KBM-7 (cell line): ENCODE measurements around the gene FECH.
"Not testable (repeated sequence)": the region's sequence is repeated elsewhere in the genome, so short reads cannot be mapped to it uniquely, and the experiment has no call there.

Experiments used
- DNase-seq: peaks from one replicate; pipeline ENCODE4 v3.0.0-alpha.2; 2015
- in situ Hi-C: fragments of 300-500 bp; cut with MboI; formaldehyde crosslinking; loops from 2 replicates; pipeline ENCODE4 v1.14.3; 2020; ENCODE audit warnings: low sequenced_read_pairs, low pct_unique_long_range_greater_than_20kb, mixed read lengths

FECH gene, protein sequence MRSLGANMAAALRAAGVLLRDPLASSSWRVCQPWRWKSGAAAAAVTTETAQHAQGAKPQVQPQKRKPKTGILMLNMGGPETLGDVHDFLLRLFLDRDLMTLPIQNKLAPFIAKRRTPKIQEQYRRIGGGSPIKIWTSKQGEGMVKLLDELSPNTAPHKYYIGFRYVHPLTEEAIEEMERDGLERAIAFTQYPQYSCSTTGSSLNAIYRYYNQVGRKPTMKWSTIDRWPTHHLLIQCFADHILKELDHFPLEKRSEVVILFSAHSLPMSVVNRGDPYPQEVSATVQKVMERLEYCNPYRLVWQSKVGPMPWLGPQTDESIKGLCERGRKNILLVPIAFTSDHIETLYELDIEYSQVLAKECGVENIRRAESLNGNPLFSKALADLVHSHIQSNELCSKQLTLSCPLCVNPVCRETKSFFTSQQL

GRCh38 chr18:57586251-57587049, at the start of gene FECH:
Gene FECH (minus strand): TSS chr18:57586702. CDS start chr18:57586620, 82 bp downstream.
- in situ Hi-C loops = no loop called here

GRCh38 chr18:57635003-57635822, 48.7 kb upstream of the FECH start:
- in situ Hi-C loops = no loop called here
- no peak for DNase-seq

More at GRCh38 chr18:57586251-57587049, at the start of gene FECH:
- DNase-seq = peak; percentile 64

GRCh38 chr18:57631697-57632096, 45.2 kb upstream of the FECH start:
- in situ Hi-C loops = no loop called here
- DNase-seq = no peak

GRCh38 chr18:57630754-57631595, 44.5 kb upstream of the FECH start:
- in situ Hi-C loops = no loop called here
- peak; percentile 27 for DNase-seq

- in situ Hi-C loops = no loop called here
- peak; percentile 96 for DNase-seq
Measured at GRCh38 chr18:57630002-57630753, 43.7 kb upstream of the FECH start.

GRCh38 chr18:57629422-57629821, 42.9 kb upstream of the FECH start:
- in situ Hi-C loops = no loop called here
- DNase-seq = no peak

- DNase-seq = no peak
- in situ Hi-C loops = no loop called here
Measured at GRCh38 chr18:57627488-57627887, 41.0 kb upstream of the FECH start.

DNA sequence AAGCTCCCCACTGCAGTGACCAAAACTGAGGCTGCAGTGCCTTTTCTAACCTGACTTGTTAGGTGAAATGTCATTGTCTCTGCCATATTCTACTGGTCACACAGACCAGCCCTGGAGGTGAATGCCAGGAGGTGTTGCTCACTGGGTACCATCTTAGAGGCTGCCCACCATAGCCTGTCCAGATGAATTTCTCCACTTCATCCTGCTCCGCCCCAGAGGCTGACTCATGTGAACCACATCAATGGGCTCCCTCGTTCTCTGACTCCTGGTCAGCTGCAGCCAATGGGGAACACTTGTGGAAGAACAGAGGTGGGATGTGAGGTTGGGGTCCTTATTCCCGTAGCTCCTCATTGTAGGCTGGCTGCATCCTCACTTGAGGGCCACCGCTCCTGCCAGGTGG, 38.5 kb upstream of the FECH start:
- in situ Hi-C loops = no loop called here
- DNase-seq = no peak

- DNase-seq = peak; percentile 35
- in situ Hi-C loops = no loop called here
Measured at GRCh38 chr18:57621246-57621604, 34.7 kb upstream of the FECH start.

DNA sequence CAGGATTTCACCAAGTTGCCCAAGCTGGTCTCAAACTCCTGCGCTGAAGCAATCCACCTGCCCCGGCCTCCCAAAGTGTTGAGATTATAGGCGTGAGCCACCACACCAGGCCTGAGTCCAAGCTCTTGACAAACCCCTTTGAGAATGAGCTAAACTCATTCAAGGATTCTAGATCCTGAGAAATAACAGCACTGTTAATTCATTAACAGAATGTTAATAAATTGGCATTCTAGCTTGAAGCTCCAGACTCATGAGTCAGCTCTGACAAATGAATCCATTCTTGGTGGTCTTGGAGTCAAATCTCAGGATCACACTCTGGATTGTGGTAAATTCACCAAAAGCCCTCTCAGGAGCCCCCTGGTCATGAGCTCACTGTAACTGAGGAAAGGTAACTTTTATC, 33.4 kb upstream of the FECH start:
- no peak for DNase-seq
- in situ Hi-C loops = no loop called here

DNA sequence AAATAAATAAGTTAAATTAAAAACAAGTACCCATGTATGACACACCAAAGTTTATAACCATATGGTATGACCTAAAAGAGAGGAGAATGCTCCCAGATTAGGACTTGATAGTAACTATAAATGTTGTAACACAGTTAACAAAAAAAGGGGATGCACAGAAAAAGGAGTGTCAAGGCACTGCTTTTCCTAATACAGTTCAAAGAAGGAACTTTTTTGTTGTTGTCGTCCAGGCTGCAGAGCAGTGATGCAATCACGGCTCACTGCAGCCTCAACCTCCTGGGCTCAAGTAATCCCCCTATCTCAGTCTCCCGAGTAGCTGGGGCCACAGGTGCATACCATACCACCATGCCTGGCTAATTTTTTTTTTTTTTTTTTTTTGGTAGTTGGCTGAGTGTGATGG, 32.4 kb upstream of the FECH start:
- no peak for DNase-seq
- in situ Hi-C loops = no loop called here

- no peak for DNase-seq
- in situ Hi-C loops = no loop called here
Measured at GRCh38 chr18:57603871-57604270, 17.4 kb upstream of the FECH start.

- in situ Hi-C loops = no loop called here
Measured at GRCh38 chr18:57595347-57595746, 8.8 kb upstream of the FECH start.

GRCh38 chr18:57592716-57593115, 6.2 kb upstream of the FECH start:
- DNase-seq, in situ Hi-C loops: not testable (repeated sequence)

More at GRCh38 chr18:57595347-57595746, 8.8 kb upstream of the FECH start:
- no peak for DNase-seq

DNA sequence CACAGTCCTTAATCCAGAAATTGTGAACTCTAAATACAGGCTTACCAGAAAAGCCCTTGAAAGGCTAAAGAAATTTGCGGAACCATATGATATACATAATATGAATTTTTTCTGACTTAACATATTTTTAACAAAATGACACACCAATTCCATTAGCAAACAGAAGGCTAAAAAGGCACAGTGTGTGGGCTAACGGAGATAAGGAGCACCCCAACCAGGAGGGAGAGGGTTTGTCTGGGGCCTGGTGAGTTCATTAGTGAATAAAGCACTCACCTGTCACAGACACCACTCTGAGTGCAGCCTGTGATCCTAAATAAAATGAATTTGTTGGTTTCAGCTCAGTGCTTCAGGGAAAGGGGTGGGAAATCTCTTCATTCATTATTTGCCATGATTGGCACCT, 2.7 kb upstream of the FECH start:
- in situ Hi-C loops = no loop called here
- DNase-seq = no peak

GRCh38 chr18:57587098-57587661, 678 bp upstream of the FECH start:
- DNase-seq = no peak
- in situ Hi-C loops = no loop called here

- peak; percentile 37 for DNase-seq
Measured at GRCh38 chr18:57585855-57586250, 649 bp downstream of the FECH start.

GRCh38 chr18:57585421-57585820, 1.1 kb downstream of the FECH start:
- in situ Hi-C loops = no loop called here
- no peak for DNase-seq

More at GRCh38 chr18:57585855-57586250, 649 bp downstream of the FECH start:
- in situ Hi-C loops = no loop called here
